ENCODE measurements around the gene CEP135. TPM values are rescaled to one million over a fixed set of nuclear protein-coding genes. Genes with fewer than 3 reads are reported as not detected.

Gene CEP135
- total RNA-seq, 1 experiment from 2014 or later, result 13.9 TPM

- Mint-ChIP-seq H3K36me3 (ENCODE audit: insufficient read depth in 1 of 3, low read depth in 3 of 3) (peaks cover 0 to 7% (median 0%) of the 10 kb centered on the region in 3 experiments; a peak in 3 of 7 replicates), H3K27me3 (ENCODE audit: low read depth) (peaks cover 1% of the 10 kb centered on the region; the same call in 1 of the 2 replicates), H3K4me3 (no peak overlapping the region), H3K9me3 (peaks cover 2 to 6% of the 10 kb centered on the region in 2 experiments; a peak in 3 of 5 replicates), H3K27ac (no peak overlapping the region), H3K4me1 (peaks cover 25 to 28% of the 10 kb centered on the region in 2 experiments)
- no peak overlapping the region for H3K27ac ChIP-seq (ENCODE audit: insufficient read length, low read depth, low read length)
- H3K4ac ChIP-seq (ENCODE audit: low read depth, low read length), result no peak overlapping the region
- H4K20me1 ChIP-seq (ENCODE audit: control insufficient read depth, insufficient read depth, insufficient read length), result no peaks in the 10 kb centered on the region
- H3K9me3 ChIP-seq (ENCODE audit: control insufficient read depth, low read depth, low read length), result no peaks in the 10 kb centered on the region
- no peak for TF ChIP-seq CTCF (conservative IDR thresholded peaks at IDR 0.05)
- H2AFZ ChIP-seq (ENCODE audit: low read length), result no peak overlapping the region
- no peak overlapping the region for H3K23ac ChIP-seq (ENCODE audit: insufficient read length, low read depth, low read length)
- no peak overlapping the region for H3K14ac ChIP-seq (ENCODE audit: insufficient read depth, low read length)
- no peak overlapping the region for H2BK12ac ChIP-seq (ENCODE audit: insufficient read length, low read depth, low read length)
- H2BK120ac ChIP-seq (ENCODE audit: low read depth, low read length, poor library complexity, severe bottlenecking), result no peak overlapping the region
- H4K8ac ChIP-seq (replicated peaks; ENCODE audit: insufficient read length, low read depth, low read length), result no peak overlapping the region
- no peaks in the 10 kb centered on the region for H3K79me2 ChIP-seq (ENCODE audit: insufficient read depth, low read length)
- no peak overlapping the region for H3T11ph ChIP-seq (ENCODE audit: low read length)
- no peak for DNase-seq
- H2BK5ac ChIP-seq (ENCODE audit: insufficient read length, low read length), result no peak overlapping the region
- no peak overlapping the region for H3K56ac ChIP-seq (ENCODE audit: insufficient read length, low read depth, low read length)
- no peak overlapping the region for H4K5ac ChIP-seq (ENCODE audit: insufficient read length, low read depth, low read length)
- H3K23me2 ChIP-seq (ENCODE audit: insufficient read length, low read depth, low read length, poor library complexity, severe bottlenecking), result no peaks in the 10 kb centered on the region
- H3K27me3 ChIP-seq (ENCODE audit: insufficient read depth, low read length), result no peaks in the 10 kb centered on the region
- peaks cover 2% of the 10 kb centered on the region; the same call in 1 of the 2 replicates for H3K4me1 ChIP-seq (ENCODE audit: insufficient read depth, low read length)
- no CpG with 5 or more reads among the region's 4 CpGs for WGBS (ENCODE audit: extremely low coverage, insufficient read length, low lambda C conversion rate)
- H2BK20ac ChIP-seq (ENCODE audit: low read depth, low read length, poor library complexity, severe bottlenecking), result no peak overlapping the region
- no peak overlapping the region for H3K4me2 ChIP-seq (ENCODE audit: insufficient read depth, insufficient read length, low read length)
- no peak overlapping the region for H2AK5ac ChIP-seq (ENCODE audit: insufficient read length, low read length)
- no peaks in the 10 kb centered on the region for H3K79me1 ChIP-seq (ENCODE audit: insufficient read depth, low read depth, low read length, poor library complexity, severe bottlenecking)
- no peak overlapping the region for H4K91ac ChIP-seq (ENCODE audit: insufficient read length, low read depth, low read length)
- H3K9ac ChIP-seq (ENCODE audit: extremely low read depth, insufficient read length, low read length), result no peak overlapping the region
- H2BK15ac ChIP-seq (ENCODE audit: low read depth, low read length), result no peak overlapping the region
- H3K18ac ChIP-seq (ENCODE audit: insufficient read length, low read depth, low read length), result no peak overlapping the region
Measured at GRCh38 chr4:55925241-55925640, 23.5 kb upstream of the CEP135 start.

Measured in H9 (cell line).